Measurements from ENCODE around the gene UXS1.
"Not testable (repeated sequence)": the region's sequence is repeated elsewhere in the genome, so short reads cannot be mapped to it uniquely, and the experiment has no call there.

Gene UXS1

GRCh38 chr2:106159866-106160785 lies 34.0 kb downstream of the UXS1 start:
- DNase-seq = no peak

- DNase-seq = no peak
Measured at GRCh38 chr2:106158871-106159270, 35.2 kb downstream of the UXS1 start.

DNA sequence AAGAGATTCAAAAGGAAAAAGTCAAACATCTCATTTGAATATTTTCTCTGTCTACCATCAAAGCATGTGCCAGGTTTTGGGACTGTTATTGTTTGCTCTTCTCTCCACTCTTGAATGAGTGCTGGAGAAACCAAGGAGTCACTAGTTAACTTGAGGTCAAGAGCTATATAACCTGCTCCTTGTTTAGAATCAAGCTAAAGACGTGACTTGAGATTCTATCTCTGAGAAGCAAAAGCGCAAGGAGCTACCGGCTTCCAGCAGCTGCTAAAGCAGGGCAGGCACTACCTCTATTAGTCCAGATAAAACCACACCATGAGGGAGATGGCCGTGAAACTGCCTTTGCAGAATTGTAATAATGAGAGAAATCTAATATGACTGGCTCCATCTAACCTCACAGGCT lies 36.0 kb downstream of the UXS1 start:
- DNase-seq = no peak

DNA sequence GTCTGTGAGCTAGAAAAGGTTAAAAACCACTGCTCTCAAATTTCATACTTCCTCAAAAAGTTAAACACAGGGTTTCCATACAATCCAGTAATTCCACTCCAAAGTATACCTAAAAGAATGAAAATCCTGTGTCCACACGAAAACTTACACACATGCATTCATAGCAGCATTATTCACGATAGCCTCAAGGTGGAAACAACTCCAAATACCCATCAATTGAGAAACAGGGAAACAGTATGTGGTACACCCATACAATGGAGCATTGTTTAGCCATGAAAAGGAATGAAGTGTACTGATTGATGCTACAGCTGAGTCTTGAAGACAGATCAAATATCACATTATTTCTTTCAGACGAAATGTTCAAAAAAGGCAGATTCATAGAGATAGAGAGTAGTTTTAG lies 36.7 kb downstream of the UXS1 start:
- DNase-seq = no peak

DNA sequence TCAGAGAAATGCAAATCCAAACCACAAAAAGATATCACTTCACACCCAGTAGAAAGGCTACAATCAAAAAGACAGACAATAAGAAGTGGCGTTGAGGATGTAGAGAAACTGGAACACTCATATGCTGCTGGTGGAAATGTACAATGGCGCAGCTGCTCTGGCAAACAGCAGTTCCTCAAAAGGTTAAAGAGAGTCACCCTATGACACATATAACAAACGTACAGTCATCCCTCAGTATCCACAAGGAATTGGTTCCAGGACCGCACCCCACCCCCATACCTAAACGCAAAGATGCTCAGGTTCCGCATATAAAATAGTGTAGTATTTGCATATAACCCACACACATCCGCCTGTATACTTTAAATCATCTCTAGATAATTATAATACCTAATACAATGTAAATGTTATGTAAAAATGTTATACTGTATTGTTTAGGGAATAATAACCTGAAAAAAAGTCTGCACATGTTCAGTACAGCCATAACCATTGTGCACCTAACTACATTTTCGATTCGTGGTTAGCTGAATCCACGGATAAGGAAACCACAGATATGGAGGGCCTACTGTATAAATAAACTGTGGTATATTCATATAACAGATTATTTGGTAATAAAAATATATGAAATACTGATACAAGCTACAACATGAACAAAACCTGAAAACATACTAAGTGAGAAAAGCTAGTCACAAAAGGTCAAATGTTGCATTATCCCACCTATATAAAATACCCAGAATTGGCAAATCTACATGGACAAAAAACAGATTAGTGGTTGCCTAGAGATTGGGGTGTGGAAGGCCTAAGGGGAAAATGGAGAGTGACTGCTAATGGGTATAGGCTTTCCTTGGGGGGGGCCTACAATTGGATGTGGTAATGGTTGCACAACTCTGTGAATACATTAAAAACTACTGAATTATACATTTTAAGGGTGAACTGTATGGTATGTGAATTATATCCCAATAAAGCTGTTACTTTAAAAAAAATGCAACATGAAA lies 37.5 kb downstream of the UXS1 start:
- DNase-seq = no peak

DNA sequence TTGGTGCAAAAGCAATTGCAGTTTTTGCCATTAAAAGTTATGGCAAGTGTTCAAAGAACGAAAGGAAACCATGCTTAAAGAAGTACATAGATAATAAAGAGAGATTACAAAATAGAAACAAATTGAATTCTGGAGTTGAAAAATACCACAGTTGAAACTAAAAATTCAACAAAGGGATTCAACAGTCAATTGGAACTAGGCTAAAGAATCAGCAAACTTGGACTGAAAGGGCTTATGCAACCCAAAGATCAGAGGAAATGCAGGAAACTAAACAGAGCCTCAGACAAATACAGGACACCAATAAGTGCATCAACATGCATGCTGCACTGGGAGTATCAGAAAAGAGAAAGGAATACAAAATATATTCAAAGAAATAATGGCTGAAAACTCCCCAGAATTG lies 40.3 kb downstream of the UXS1 start:
- DNase-seq = no peak

GRCh38 chr2:106147665-106148064 lies 46.4 kb downstream of the UXS1 start:
- no peak for DNase-seq

- no peak for DNase-seq
Measured at GRCh38 chr2:106147159-106147558, 46.9 kb downstream of the UXS1 start.

DNA sequence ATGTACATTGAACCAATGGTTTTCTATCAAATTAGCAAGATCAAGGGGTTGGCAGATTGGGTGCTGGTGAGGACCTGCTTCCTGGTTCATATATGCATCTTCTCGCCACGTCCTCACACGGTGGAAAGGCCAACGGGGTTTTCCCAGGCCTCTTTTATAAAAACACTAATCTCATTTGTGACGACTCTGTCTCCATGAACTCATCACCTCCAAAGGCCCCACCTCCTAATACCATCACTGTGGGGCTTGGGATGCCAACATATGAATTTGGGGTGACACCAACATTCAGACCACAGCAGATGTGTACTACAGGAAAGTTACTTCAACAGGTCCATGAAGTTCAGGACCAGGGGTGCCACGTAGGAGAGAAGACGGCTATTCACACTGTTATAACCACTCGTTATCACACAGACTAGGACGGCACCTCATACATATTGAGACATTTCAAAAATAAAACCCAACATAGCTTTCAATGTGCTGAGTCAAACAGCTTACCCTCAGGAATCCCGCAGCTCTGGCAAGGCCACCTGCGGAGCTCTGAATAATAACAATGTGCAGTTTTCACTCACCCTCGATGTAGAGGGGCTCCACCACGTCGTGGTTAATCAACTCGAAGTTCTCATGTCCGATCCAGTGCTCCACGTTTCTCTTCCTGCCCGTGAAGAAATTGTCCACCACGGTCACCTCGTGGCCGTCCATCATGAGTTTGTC lies 49.3 kb downstream of the UXS1 start:
- no peak for DNase-seq

DNA sequence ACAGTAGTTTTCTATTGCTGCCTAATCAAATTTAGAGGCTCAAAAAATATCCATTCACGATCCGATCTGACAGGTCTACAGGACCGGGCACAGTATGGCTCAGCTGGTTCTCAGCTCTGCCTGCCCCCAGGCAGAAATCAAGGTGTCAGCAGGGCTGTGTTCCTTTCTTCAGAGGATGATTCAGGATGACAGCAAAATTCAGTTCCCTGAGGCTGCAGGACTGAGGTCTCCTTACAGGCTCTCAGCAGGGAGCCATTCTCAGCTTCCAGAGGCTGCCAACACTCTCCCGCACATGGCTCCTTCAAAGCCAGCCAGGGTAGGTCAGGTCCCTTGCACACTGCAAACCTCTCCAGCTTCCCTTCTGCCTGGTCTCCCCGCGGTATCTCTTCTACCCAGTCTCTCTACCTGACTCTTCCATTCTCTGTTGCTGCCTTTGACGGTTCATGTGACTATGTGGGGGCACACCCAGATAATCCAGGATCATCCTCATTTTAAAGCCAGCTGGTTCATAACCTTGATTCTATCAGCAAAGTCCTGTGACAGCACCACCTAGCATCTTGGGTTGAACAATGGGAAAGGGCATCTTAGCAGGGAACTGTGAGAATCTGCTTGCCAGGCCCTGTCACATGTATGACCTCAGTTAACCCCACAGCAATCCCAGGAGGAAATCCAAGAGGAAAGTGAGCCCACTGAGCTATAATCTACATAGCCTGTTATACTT lies 50.4 kb downstream of the UXS1 start:
- no peak for DNase-seq

- DNase-seq = no peak
Measured at GRCh38 chr2:106142683-106143082, 51.4 kb downstream of the UXS1 start.

- no peak for DNase-seq
Measured at GRCh38 chr2:106140913-106141312, 53.2 kb downstream of the UXS1 start.

- no peak for DNase-seq
Measured at GRCh38 chr2:106140113-106140512, 54.0 kb downstream of the UXS1 start.

- DNase-seq = no peak
Measured at GRCh38 chr2:106139238-106139935, 54.7 kb downstream of the UXS1 start.

DNA sequence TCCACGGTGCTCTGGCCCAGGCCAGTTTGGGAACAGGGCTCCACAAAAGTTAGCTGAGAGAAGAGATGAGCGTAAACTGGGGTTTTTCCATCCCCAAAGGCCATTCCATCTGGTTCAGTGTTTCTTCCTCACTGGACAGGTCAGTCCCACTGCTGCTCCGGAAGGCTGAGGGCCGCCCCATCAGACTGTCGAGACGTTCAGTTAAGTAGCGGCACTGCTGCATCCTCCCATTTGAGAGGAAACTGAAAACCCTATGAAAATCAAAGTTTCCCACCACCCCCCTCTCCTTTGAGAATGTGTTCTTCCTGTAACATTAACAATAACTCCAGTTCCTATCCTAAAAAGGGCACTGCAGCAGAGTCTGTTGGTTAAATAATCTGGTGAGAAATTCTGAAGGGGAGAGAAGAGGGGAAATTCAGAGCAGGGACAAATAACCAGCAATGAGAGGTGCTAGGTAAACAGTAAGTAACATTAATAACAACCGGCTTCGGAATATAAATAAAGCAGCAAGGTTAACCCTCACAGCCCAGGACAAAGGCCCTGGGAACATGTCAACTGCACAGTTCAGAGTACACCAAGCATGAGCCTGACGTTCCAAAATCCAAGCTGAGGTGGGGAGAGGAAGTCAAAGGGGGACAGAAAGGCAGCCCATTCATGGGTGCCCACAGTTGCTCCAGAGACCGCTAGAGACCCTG lies 55.4 kb downstream of the UXS1 start:
- DNase-seq = no peak

DNA sequence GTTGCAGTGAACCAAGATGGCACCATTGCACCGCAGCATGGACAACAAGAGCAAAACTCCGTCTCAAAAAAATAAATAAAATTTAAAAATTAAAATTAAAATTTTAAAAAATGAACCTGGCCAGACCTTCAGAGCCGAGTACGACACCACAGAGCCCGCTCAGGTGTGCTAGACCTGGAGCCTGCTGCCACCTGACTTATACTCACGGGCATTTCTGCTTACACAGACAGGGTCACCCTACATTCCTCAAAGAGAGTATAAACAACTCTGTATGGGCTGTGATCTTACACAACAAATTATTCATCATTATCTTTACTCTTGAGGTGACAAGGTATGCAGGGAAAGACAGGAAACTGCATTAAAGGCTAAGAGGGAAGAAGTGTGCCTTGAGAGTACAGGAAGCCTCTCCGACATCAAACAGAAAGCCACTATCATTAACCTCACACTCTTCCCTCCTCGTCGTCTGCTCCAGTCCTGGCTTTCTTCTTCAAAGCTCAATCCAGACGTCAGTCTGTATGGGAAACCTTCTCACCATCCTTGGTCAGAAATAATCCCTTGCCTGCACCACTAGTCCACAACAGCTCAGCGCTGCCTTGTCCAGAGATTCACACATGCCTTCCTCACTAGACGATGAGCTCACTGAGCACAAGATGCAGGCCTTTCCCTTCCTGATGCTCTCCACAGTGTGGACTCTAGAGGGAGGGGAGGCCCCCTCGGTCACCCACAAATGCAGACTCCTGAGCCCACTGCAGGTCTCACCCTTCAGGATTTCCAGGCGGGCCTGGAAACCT lies 56.2 kb downstream of the UXS1 start:
- no peak for DNase-seq

- not testable (repeated sequence) for DNase-seq
Measured at GRCh38 chr2:106131192-106131591, 62.9 kb downstream of the UXS1 start.

GRCh38 chr2:106130251-106130998 lies 63.7 kb downstream of the UXS1 start:
- DNase-seq = no peak

- no peak for DNase-seq
Measured at GRCh38 chr2:106129592-106129991, 64.5 kb downstream of the UXS1 start.
